ENCODE measurements around the gene FUS. TPM values are rescaled to one million over a fixed set of nuclear protein-coding genes. Genes with fewer than 3 reads are reported as not detected.
"Not testable (repeated sequence)": the region's sequence is repeated elsewhere in the genome, so short reads cannot be mapped to it uniquely, and the experiment has no call there.

Gene FUS
- total RNA-seq, 1 experiment from 2014 or later, result 770 TPM

- H3K9me3 Mint-ChIP-seq; ATAC-seq; H3K27ac Mint-ChIP-seq; DNase-seq (ENCODE audit: low spot score); H3K36me3 Mint-ChIP-seq: not testable (repeated sequence)
- Mint-ChIP-seq H3K4me1 (peaks cover 38% of the 10 kb centered on the region), H3K4me3 (0 out of 2 replicates have a peak overlapping the region, but pooled peaks have one; percentile 63), H3K27me3 (ENCODE audit: low read depth) (peaks cover 28% of the 10 kb centered on the region)
- ChIA-PET POLR2A (interaction anchor here (1.3 to 2.7 kb wide), 4 partner anchors 21 to 67 kb away, joined by 3 to 37 read pairs (median 18); partner anchors contain the start of genes FUS, KAT8, ZNF646 and ZNF668), CTCF (interaction anchor here (1.2 to 3.0 kb wide), 6 partner anchors 11 to 187 kb away, joined by 4 to 30 read pairs (median 18); partner anchors contain the start of genes FUS, HSD3B7, ZNF646 and ZNF668)
Measured at GRCh38 chr16:31141071-31141469, 38.9 kb upstream of the FUS start.

GRCh38 chr16:31141489-31142108 lies 38.3 kb upstream of the FUS start:
- ATAC-seq (no peak), DNase-seq (ENCODE audit: low spot score) (peak; percentile 23)
- Mint-ChIP-seq H3K4me1 (peaks cover 35% of the 10 kb centered on the region), H3K27me3 (ENCODE audit: low read depth) (peaks cover 34% of the 10 kb centered on the region), H3K27ac (peak overlapping the region; percentile 91), H3K4me3 (peak overlapping the region; percentile 63), H3K36me3 (no peaks in the 10 kb centered on the region), H3K9me3 (no peaks in the 10 kb centered on the region)
- TF ChIP-seq MLX (CRISPR knock-in tag; IDR thresholded peaks at IDR 0.05), result no peak
- 0 out of 2 replicates have a peak, but pooled peaks have one; percentile 22 for TF ChIP-seq USF2 (CRISPR knock-in tag; IDR thresholded peaks at IDR 0.05)
- ChIA-PET CTCF (interaction anchor here (0.7 to 3.0 kb wide), 56 partner anchors 8 to 732 kb away, joined by 3 to 58 read pairs (median 6); partner anchors contain the start of genes ARMC5, BCKDK, FUS and HSD3B7), POLR2A (interaction anchor here (0.6 to 2.7 kb wide), 8 partner anchors 11 to 99 kb away, joined by 3 to 37 read pairs (median 8); partner anchors contain the start of genes FUS, KAT8, PYCARD and ZNF646)

- Mint-ChIP-seq H3K4me1 (peaks cover 33% of the 10 kb centered on the region), H3K36me3 (no peaks in the 10 kb centered on the region), H3K27me3 (ENCODE audit: low read depth) (peaks cover 41% of the 10 kb centered on the region), H3K9me3 (no peaks in the 10 kb centered on the region), H3K4me3 (peak overlapping the region; percentile 63), H3K27ac (peak overlapping the region; percentile 91)
- DNase-seq (ENCODE audit: low spot score) (peak; percentile 100), ATAC-seq (peak; percentile 91)
- CTCF ChIA-PET, result interaction anchor here (0.5 to 3.0 kb wide), 64 partner anchors 8 to 731 kb away, joined by 3 to 58 read pairs (median 5); partner anchors contain the start of genes ARMC5, BCKDK, DCTPP1 and FUS
- POLR2A ChIA-PET, result interaction anchor here (0.6 to 2.7 kb wide), 9 partner anchors 12 to 100 kb away, joined by 3 to 37 read pairs (median 6); partner anchors contain the start of genes FUS, KAT8, PYCARD and ZNF646
- TF ChIP-seq HMGA2 (CRISPR knock-in tag; IDR thresholded peaks at IDR 0.05), result no peak
- peak; percentile 95; the same call in 1 of the 2 replicates for TF ChIP-seq KAT7 (CRISPR knock-in tag; IDR thresholded peaks at IDR 0.05; ENCODE audit: borderline replicate concordance)
- TF ChIP-seq ZBTB43 (CRISPR knock-in tag; IDR thresholded peaks at IDR 0.05), result peak; percentile 78; the same call in 1 of the 2 replicates
- TF ChIP-seq USF1 (CRISPR knock-in tag; IDR thresholded peaks at IDR 0.05), result peak; percentile 53
- TF ChIP-seq ARID4B (CRISPR knock-in tag; IDR thresholded peaks at IDR 0.05; ENCODE audit: borderline replicate concordance), result peak; percentile 90; the same call in 1 of the 2 replicates
- TF ChIP-seq GABPB1 (CRISPR knock-in tag; IDR thresholded peaks at IDR 0.05), result peak; percentile 40; the same call in 1 of the 2 replicates
- peak; percentile 98 for TF ChIP-seq FOXP1 (CRISPR knock-in tag; IDR thresholded peaks at IDR 0.05; ENCODE audit: borderline replicate concordance)
- TF ChIP-seq JUN (CRISPR knock-in tag; IDR thresholded peaks at IDR 0.05), result peak; percentile 98
- 0 out of 2 replicates have a peak, but pooled peaks have one; percentile 79 for TF ChIP-seq ZNF219 (CRISPR knock-in tag; IDR thresholded peaks at IDR 0.05; ENCODE audit: borderline replicate concordance)
- TF ChIP-seq FOXP4 (CRISPR knock-in tag; IDR thresholded peaks at IDR 0.05), result peak; percentile 97
- no peak for TF ChIP-seq ZSCAN18 (CRISPR knock-in tag; IDR thresholded peaks at IDR 0.05)
- peak; percentile 46; the same call in 1 of the 2 replicates for TF ChIP-seq ZBTB21 (CRISPR knock-in tag; IDR thresholded peaks at IDR 0.05; ENCODE audit: borderline replicate concordance)
Measured at GRCh38 chr16:31142109-31143010, 37.6 kb upstream of the FUS start.
